ENCODE data around the gene RHOBTB3.

The RHOBTB3 gene

DNA sequence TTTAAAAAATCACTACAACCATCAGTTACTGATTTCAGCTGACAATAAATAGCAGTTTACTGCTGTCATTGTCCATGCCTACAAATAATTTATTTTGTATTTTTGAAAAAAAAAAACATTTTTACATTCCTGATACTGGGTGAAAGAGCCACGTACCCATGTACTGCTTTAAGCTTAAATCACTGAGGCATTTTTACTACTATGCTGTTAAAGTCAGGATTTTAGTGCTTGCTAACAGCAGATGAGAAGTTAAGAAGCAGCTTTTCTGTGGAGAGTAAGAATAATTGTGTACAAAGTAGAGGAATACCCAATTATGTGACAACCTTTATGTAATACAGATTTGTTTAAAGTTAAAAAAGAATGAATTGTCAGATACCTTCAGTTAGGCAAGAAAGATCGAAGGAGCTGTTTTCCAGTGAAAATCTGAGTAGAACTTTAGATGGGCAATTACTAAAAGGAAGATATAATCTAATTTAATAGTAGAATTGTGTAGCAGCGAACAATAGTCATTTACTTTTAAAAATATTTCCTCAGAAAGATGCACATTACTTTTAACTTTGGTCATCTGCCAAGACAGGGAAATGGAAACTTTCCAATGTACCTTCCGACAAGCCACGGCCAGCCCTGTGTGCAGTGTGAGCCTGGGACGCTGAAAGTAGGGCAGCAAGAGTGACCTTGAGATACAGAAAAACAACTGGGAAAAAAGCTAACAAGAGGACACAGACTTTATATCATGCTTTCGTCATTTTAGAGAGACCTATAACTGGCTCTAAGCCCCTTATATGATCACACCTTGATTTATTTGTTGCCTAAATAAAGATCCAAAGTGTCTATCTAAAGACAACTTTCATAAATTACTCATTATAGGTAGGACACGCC is 39.9 kb downstream of the RHOBTB3 start:
- no peak for DNase-seq

DNA sequence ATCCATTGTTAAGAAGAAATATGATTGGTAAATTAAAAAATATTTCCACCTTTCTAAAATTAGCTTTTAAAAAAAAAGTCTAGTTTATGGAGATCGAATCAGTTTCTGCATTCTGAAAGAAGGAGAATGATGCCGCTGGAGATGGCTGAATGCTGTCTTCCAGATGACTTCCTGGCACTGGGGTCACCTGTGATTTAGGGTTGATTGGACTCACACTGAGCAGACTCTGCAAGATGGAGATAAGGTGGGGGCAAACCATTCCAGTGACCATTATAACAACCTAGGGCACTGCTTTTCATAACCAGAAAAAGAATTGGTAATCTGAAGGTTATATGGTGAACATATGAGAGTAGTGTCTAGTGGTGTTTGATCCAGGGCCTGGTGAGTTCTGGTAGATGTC is 40.8 kb downstream of the RHOBTB3 start:
- DNase-seq, result no peak

DNA sequence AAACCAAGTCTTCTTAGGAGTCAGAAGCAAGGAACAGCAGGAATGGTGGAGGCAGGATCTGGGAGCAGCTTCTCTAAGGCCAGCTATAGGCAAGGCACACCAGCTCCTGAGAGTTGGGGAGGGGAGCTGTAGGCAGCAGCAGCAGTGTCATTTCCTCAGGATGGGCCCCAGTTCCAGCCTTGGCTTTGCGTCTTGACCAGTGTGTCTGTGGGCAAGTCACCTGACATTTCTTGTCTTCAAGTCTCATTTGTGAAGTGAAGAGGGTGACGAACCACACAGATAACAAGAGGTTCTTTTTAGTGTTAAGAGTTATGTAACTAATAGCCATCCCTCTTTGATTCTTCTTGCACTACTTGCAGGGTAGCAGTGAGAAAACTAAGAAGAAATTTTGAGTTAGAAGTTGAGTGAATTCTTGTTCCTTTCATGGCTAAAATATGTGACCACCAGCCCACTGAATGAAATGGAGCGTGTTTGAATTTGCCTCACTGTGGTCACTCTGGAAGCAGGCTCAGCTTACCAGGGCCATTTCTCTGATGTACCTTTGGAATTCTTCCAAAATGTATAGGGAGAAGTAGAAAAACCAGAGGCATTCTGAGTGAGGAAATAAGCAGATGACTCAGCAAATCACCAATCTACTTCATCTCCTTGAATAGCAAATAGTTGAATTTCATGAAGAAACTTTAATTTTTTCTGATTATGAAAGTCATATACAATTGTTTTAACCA is 42.4 kb downstream of the RHOBTB3 start:
- DNase-seq, result peak in 1 of 2 donors; percentile 18

DNA sequence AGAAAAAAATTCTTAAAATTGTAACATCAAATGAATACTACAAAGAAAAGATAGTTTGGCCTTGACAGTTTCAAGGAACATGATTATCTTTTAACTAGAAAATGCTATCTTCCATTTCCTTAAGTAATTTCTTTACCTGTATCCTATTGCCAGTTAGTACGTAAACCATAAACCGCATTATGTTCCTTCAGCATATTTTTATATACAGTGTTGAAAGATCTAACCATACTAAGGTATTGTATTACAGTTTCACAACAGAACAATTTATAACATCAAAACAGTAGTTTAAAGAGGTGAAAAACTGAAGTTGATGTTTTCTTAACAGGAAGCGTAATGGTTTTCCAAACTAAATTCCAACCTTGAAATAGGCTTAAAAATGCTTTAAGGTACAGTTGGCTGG is 46.3 kb downstream of the RHOBTB3 start:
- DNase-seq, result no peak

DNA sequence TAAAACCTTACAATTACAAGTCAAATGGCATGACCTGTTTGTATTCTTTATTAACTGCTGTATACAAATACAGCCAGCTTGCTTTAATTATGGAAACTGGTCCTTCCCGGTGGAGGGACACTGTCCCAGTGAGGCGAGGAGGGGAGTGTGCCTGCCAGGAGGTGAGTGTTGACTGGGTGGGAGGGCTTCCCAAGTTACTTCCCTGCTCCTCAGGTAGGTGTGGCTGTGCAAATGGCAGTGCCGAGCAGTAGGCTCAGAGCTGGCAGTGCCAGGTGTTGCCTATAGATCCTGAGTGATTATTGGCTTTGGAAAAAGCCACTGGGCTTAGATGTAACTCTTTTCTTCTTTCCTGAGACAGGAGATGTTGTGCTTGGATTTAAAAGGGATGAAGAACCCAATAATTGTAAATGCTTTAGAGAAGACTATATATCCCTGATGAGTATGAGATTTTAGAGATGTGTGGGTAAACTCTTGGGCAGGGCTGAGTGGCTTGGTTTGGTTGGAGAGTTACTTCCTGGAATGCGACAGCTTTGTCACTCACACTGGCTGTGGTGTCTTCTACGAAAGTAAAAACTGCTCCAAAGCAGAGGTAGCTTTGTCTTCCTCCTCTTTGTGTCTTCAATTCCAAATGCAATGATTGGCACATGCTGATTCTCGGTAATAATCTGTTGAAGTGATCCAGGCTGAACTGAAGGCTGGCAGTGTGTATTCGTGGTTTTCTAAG is 47.7 kb downstream of the RHOBTB3 start:
- DNase-seq, result no peak

DNA sequence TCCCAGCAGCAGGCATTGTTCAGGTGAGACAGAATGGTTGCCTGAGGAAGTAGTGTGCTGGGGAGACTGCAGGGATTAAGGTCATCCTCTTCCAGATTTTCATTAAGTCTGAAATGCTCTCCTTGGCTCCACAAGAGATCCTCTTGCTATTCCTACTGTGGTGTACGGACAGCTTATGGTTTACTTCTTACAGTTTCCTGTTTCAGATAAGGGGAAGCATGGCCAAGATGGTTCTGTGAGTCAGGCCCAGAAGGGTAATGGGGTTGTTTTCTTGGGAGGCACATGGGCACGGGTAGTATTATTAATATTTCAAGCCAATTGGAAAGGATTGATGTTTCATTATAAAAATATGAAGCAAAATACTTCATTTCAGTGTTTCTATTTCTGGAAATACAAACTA is 48.5 kb downstream of the RHOBTB3 start:
- no peak for DNase-seq

DNA sequence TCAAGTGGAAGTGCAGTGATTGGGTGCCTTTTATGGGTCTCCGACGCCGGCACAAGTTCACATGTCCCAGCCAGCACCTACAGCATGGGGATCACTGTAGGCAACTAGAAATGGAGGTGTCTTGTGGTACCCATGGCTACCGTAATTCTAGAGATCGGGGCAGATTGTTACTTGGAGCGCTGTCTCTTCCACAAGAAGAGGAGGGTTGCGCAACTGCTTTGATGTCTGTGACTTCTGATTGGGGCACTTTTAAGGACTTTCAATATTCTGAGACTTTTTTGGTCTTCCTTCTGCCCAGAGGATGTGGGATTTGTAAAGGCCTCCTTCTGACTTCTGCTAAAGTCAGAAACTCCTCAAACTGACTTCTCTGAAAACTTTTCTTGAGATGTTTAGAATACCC is 49.5 kb downstream of the RHOBTB3 start:
- DNase-seq, result no peak

DNA sequence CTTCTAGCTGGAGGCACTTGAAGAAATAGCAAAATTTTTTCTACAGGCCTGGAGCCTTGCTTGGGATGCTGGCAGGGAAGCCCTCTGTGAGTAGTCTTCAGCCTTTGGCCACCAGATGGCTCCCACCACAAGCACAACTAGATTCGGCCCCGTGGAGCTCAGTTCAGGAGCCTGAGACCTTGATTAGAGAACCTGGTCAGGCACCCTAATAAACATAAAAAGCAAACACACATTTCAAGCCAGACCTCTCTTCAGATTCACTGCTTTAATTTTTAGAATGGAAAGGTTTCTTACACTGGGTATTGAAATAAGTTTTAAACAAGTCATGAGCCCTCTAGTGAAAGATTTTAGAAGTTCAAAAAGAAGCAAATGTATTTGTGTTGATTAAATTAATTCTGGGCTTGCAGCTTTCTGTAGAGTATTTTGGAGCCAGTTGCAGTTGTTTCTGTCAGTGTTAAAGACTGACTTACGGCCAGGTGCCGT is 50.0 kb downstream of the RHOBTB3 start:
- DNase-seq, result peak; percentile 77

DNA sequence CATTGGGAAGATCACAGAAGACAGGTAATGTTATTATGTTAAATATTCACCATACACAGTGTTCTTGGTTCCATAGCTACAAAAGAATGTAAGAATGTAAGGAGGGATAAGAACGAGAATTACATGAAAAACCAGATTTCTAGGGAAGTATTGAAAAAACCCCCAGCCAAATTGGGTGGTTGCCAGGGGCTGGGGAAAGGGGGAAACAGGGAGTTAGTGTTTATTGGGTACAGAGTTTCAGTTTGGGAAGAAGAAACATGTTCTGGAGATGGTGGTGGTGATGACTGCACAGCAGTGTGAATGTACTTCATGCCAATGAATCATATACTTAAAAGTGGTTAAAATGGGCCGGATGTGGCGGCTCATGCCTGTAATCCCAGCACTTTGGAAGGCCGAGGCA is 51.0 kb downstream of the RHOBTB3 start:
- DNase-seq, result no peak

DNA sequence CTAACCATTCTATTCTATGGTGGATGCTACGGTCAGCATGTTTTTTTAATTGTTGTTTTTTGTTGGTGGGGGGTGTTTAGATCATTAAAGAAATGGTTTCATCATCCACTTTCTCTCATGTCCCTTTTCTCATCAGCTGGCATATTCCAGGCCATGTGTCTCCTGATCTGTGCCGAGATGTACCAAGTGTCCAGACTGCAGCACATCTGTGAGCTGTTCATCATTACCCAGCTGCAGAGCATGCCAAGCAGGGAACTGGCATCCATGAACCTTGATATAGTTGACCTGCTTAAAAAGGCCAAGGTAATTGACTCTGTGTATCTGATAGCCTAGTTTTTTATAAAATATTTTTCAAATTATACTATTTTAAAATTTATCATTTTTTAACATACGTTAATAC is 52.5 kb downstream of the RHOBTB3 start:
- no peak for DNase-seq

DNA sequence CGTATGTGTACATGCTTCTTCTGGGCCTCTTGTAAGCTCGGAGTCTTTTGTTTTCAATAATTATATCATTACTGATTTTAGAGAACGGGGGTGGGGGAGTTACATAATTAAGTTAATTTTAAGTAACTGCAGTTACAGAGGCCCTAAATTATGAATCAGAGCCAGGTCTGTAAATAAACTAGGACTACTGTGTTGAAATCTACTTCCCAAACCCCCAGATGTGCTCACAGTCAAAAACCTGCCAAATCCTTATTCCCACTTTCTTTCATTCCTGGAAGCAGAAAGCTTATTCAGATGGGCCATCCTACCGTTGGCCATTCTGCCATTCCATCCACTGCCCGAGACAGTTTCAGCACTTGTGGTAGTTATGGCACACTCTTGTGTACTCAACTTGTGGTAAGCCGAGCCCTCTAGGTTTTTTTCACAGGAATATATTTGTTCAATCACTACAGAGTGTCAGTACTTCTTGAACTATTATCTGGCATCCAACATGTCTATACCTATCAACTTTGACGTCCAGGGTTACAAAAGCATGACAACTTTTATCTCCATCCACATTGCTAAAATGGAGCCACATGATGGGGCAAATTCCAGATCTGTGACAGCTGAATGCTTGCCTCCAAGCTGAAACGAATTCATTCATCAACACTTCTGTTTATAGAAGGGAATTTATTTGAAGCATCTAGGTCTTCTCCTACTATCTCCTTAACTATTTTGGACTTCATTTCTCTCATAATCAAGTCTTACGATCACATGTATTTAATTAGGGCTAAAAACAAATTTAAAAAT is 53.6 kb downstream of the RHOBTB3 start:
- no peak for DNase-seq

DNA sequence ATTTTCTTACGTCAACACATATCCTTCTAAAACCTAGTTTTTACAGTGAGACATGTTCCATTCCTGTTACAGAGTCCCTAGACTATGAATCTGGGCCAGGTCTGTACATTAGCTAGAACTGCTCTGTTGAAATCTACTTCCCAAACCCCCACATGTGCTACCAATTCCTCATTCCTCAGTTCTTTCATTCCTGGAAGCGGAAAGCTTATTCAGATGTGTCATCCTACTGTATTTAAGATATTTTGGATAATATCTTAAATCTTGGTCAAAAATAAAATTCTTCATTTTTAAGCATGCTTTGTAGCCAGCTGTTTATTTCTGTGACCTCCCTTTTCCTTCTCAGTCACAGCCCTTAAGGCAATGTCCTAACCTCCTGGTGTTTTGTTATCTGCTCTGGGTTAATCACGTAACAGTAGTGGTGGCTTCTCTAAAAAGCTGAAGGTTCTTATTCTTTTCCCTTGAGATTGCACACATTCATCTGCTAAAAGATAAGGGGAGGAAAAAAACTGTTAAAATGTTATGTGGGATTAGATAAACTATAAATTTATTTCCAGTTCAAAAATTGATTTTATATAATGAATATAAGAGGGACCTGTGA is 55.8 kb downstream of the RHOBTB3 start:
- no peak for DNase-seq

DNA sequence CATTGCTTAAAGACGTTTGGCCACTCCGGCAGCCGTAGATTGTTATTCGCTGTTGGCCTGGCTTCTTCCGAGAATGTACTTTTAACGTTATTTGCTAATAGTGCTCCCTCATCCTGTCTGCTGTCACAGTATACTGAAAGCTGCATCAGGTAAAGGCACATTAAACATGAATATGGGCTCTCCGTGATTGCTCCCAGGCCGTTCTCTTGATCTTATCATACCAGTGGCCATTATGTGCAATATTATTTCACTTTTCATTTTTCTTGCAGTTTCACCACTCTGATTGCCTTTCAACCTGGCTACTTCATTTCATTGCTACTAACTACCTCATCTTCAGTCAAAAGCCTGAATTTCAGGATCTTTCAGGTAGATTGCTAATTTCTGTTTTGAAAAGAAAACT is 57.4 kb downstream of the RHOBTB3 start:
- no peak for DNase-seq

DNA sequence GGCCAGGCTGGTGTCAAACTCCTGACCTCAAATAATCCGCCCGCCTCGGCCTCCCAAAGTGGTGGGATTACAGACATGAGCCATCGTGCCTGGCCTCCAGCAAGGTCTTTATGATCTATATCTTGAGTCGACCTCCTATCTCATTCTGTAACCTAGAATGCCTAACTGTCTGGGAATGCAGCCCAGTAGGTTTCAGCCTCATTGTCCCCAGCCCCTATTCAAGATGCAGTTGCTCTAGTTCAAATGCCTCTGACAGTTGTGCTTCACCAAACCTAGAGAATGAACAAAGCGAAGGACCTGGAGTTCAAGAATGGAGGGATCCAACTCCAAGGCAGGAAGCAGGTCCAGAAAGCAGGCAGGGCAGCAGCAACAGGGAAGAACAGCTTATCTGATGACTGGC is 60.6 kb downstream of the RHOBTB3 start:
- no peak for DNase-seq

DNA sequence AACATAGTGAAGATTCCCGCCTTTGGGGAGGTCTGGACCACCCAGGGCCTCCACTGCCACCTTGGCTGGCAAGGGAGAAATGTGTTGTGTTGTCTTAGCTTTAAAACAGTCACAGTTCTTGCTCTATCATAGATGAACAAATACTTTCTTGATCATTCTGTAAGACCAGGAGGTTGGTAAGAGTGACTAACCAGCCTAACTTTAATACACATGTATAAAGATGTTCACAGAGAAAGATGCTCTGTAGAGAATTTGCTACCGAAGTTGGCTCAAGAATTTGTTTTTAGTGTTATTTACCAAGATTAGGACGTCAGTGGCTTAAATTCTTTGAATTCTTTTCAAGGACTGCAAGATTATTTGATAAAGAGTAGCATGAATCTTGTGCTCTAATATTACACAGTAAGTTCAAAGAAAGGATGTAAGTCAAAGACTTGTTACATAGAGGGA is 63.0 kb downstream of the RHOBTB3 start:
- DNase-seq, result no peak

DNA sequence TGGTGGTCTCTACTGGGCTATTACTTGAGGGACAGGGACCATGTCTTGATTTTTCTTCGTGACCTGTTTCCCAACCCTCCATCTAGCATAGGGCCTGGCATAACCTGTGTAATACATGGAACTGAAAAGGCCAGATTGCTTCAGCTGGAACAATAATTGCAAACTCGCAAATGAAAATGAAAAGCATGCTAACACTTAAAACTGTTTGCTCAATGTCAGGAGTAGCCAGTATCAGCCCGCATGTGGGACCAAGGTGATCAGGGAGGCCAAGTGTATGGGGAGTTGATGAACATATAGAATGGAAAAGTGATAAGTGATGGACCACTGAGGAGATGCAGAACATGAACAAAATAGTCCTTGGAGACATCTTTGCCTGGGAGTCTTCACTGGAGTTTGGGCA is 66.2 kb downstream of the RHOBTB3 start:
- no peak for DNase-seq

DNA sequence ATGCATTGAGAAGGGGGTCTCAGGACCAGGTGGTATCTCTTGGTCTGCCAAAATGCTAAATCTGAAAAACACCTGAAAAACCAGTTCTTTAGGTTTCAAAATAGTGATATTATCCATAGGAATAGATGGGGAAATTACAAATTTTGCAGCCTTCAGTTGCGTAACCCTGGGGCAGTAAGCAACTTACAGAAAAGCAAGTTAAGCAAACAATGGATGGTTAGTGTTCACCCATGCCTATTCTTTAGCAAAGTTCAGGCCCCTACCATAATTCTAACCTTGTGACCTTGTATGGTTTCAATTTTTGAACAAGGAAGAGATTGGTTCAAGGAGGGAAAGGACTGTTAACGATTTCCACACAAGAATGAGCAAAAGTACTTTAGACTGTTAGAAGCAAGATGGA is 66.9 kb downstream of the RHOBTB3 start:
- no peak for DNase-seq

DNA sequence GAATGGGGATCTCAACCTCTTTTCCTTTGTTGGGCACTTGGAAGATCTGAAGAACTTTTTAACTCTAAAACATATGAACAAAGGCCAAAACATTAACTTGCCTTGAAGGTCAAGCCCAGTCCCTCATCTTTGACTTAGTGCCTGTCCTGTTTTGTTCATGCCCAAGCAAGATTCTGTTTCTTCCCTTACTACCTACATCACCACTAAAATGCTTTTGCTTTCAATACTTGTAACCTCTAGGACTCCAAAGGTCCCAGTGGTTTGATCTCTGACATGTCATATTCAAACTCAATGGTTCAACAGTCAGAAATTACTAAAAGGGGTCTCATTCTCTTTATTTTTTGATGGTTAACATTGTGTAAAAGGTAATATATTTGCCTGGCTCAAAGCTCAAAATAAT is 67.4 kb downstream of the RHOBTB3 start:
- DNase-seq, result no peak

DNA sequence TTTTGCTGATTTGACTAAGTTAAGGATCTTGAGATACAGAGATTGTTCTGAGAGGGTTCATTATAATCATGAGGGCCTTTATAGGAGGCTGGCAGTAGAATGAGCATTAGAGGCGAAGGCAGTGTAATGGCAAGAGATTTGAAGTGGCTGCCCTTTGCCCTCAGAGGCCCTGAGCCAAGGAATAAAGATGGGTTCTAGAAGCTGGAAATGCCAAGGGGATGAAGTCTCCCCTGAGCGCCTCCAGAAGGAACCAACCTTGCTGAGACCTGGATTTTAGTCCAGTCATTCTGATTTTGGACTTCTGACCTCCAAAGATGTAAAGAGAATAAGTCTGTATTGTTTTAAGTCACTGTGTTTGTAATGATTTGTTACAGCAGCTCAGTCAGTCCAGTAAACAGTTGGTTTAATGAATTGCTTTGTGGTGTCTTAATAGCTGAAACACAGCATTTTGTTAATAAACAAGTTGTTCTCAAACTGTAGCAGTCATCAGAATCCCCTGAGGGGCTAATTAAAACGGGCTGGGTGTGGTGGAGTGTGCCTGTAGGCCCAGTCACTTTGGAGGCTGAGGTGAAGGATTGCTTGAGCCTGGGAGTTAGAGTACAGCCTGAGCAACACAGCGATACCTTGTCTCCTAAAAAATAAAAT is 68.2 kb downstream of the RHOBTB3 start:
- DNase-seq, result no peak

DNA sequence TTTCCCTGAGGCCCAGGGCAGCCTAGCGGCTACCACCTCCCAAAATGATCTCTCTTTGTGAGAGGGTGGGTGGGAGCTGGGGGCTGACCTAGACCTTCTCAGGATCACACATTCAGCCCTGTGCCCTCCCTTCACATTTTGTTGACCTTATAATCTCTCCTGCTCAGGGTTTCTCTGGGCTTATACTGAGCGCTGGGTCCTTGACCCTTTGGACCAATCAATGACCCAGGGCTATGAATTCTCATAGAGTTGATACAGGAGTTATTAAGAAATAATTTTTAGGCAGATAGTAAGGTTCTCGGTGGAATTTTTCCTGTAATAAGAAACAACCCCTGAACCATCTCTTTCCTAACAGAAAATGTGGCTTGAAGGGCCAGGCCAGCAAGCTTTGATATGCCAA is 69.4 kb downstream of the RHOBTB3 start:
- no peak for DNase-seq

DNA sequence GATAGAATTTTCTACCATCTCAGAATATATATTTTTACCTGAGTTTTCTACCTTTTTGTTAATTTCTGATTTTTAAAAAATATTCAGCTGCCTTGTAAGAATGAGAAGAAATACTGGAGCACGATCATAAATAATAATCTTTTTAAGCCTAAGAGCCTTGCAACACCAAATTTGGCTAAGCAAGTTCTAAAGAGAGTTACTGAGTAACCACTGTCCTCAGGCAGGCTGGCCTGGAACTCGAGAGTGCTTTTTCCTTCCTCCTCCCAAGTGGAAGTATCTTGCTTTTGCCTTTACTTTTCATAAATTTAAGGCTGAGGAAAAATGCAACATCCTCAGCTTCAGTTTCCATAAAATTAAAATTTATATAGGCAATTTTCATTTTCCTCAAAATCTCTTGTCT is 70.4 kb downstream of the RHOBTB3 start:
- no peak for DNase-seq

DNA sequence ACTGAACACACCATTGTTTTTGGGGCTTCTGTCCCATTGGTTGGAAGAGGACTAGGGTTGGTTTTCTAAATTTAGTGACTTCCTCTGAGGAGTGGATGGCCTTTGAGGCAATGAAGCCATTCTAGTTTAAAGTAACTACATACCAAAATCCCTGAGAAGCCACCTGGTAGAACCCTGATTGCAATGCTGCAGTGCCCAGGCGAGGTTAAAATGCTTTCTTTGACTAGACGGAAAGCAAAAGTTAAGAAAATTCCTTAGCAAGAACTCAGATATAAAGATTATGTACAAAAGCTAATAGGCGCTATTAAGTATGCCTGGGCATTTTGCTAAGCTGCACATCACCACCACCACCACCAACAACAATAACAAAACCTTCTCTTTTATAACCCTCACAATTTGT is 70.8 kb downstream of the RHOBTB3 start:
- DNase-seq, result no peak

All from CD4-positive, alpha-beta T cell treated with Interleukin-1 beta for 1 hour (primary cell).